H9 (cell line): ENCODE measurements around the gene ADAMTSL2. TPM values are rescaled to one million over a fixed set of nuclear protein-coding genes. Genes with fewer than 3 reads are reported as not detected.

Experiments used
- DNase-seq: peaks from one replicate; pipeline ENCODE4 v3.0.0-alpha.2; 2017
- H2AFZ ChIP-seq: one replicate; pipeline ENCODE4 v1.6.1; 2013; ENCODE audit warnings: mild to moderate bottlenecking, low read length, control low read depth, moderate library complexity
- H2AK5ac ChIP-seq: 2 replicates; pipeline ENCODE4 v1.6.1; 2013; ENCODE audit warnings: low read length, control low read depth, mixed read lengths; ENCODE audit not compliant: insufficient read length
- H2BK120ac ChIP-seq: one replicate; pipeline ENCODE4 v1.6.1; 2013; ENCODE audit warnings: low read depth, mild to moderate bottlenecking, low read length, control low read depth, inconsistent platforms; ENCODE audit not compliant: poor library complexity, severe bottlenecking
- H2BK12ac ChIP-seq: 2 replicates; pipeline ENCODE4 v1.6.1; 2013; ENCODE audit warnings: low read length, control low read depth, mixed read lengths, low read depth; ENCODE audit not compliant: insufficient read length
- H2BK15ac ChIP-seq: 2 replicates; pipeline ENCODE4 v1.6.1; 2013; ENCODE audit warnings: low read depth, low read length, control low read depth
- H2BK20ac ChIP-seq: one replicate; pipeline ENCODE4 v1.6.1; 2013; ENCODE audit warnings: low read depth, mild to moderate bottlenecking, low read length, control low read depth, inconsistent platforms; ENCODE audit not compliant: poor library complexity, severe bottlenecking
- H2BK5ac ChIP-seq: 2 replicates; pipeline ENCODE4 v1.6.1; 2013; ENCODE audit warnings: low read length, control low read depth, mixed read lengths; ENCODE audit not compliant: insufficient read length
- H3K14ac ChIP-seq: 2 replicates; pipeline ENCODE4 v1.6.1; 2013; ENCODE audit warnings: low read length, control low read depth; ENCODE audit not compliant: insufficient read depth
- H3K18ac ChIP-seq: 2 replicates; pipeline ENCODE4 v1.6.1; 2013; ENCODE audit warnings: low read depth, mild to moderate bottlenecking, mixed read lengths, low read length, control low read depth; ENCODE audit not compliant: insufficient read length
- H3K23ac ChIP-seq: 2 replicates; pipeline ENCODE4 v1.6.1; 2013; ENCODE audit warnings: low read length, control low read depth, mixed read lengths, low read depth; ENCODE audit not compliant: insufficient read length
- H3K23me2 ChIP-seq: 2 replicates; pipeline ENCODE4 v1.6.1; 2013; ENCODE audit warnings: low read depth, mild to moderate bottlenecking, mixed read lengths, low read length, control low read depth; ENCODE audit not compliant: insufficient read length, poor library complexity, severe bottlenecking
- H3K27ac ChIP-seq: 2 replicates; pipeline ENCODE4 v1.5.1; 2013; ENCODE audit warnings: low read length, control low read depth, mixed read lengths, low read depth; ENCODE audit not compliant: insufficient read length
- H3K27me3 ChIP-seq: 2 replicates; pipeline ENCODE4 v1.6.1; 2013; ENCODE audit warnings: low read length, control low read depth, inconsistent platforms; ENCODE audit not compliant: insufficient read depth
- H3K4ac ChIP-seq: 2 replicates; pipeline ENCODE4 v1.6.1; 2013; ENCODE audit warnings: low read depth, mild to moderate bottlenecking, control low read depth, inconsistent platforms, low read length, moderate library complexity
- H3K4me1 ChIP-seq: 2 replicates; pipeline ENCODE4 v1.6.1; 2013; ENCODE audit warnings: low read length, control low read depth, inconsistent platforms; ENCODE audit not compliant: insufficient read depth
- H3K4me2 ChIP-seq: 2 replicates; pipeline ENCODE4 v1.6.1; 2013; ENCODE audit warnings: low read length, control low read depth, mixed read lengths; ENCODE audit not compliant: insufficient read length, insufficient read depth
- H3K56ac ChIP-seq: 2 replicates; pipeline ENCODE4 v1.6.1; 2013; ENCODE audit warnings: low read depth, mild to moderate bottlenecking, mixed read lengths, low read length, control low read depth; ENCODE audit not compliant: insufficient read length
- H3K79me1 ChIP-seq: 2 replicates; pipeline ENCODE4 v1.6.1; 2013; ENCODE audit warnings: low read depth, mild to moderate bottlenecking, moderate library complexity, low read length, control low read depth, inconsistent platforms; ENCODE audit not compliant: insufficient read depth, poor library complexity, severe bottlenecking
- H3K79me2 ChIP-seq: 2 replicates; pipeline ENCODE4 v1.6.1; 2013; ENCODE audit warnings: low read length, control low read depth, inconsistent platforms; ENCODE audit not compliant: insufficient read depth
- H3K9ac ChIP-seq: 2 replicates; pipeline ENCODE4 v1.6.1; 2013; ENCODE audit warnings: low read length, control low read depth, mixed read lengths; ENCODE audit not compliant: insufficient read length; ENCODE audit errors: extremely low read depth
- H3K9me3 ChIP-seq: one replicate; pipeline ENCODE4 v1.6.1; 2013; ENCODE audit warnings: low read depth, low read length, inconsistent platforms; ENCODE audit not compliant: control insufficient read depth
- H3T11ph ChIP-seq: one replicate; pipeline ENCODE4 v1.6.1; 2013; ENCODE audit warnings: mild to moderate bottlenecking, low read length, control low read depth, inconsistent platforms
- H4K20me1 ChIP-seq: one replicate; pipeline ENCODE4 v1.6.1; 2013; ENCODE audit not compliant: control insufficient read depth, insufficient read length, insufficient read depth
- H4K5ac ChIP-seq: 2 replicates; pipeline ENCODE4 v1.6.1; 2013; ENCODE audit warnings: low read depth, mild to moderate bottlenecking, mixed read lengths, low read length, control low read depth; ENCODE audit not compliant: insufficient read length
- H4K8ac ChIP-seq: replicated peaks from 2 replicates; pipeline ENCODE4 v1.6.1; 2013; ENCODE audit warnings: low read length, control low read depth, mixed read lengths, low read depth; ENCODE audit not compliant: insufficient read length
- H4K91ac ChIP-seq: 2 replicates; pipeline ENCODE4 v1.6.1; 2013; ENCODE audit warnings: low read depth, mild to moderate bottlenecking, moderate library complexity, mixed read lengths, low read length, control low read depth; ENCODE audit not compliant: insufficient read length
- H3K27ac Mint-ChIP-seq, 3 experiments: 2 replicates in 2 of 3; 3 replicates in 1 of 3; pipeline ENCODE4 v1.8.0; 2020 to 2021; ENCODE audit warnings: mixed read lengths in 3 of 3, mild to moderate bottlenecking in 1 of 3, moderate library complexity in 1 of 3
- H3K27me3 Mint-ChIP-seq: 2 replicates; pipeline ENCODE4 v1.8.0; 2021; ENCODE audit warnings: low read depth, mild to moderate bottlenecking, moderate library complexity, mixed read lengths
- H3K36me3 Mint-ChIP-seq, 3 experiments: 2 replicates in 2 of 3; 3 replicates in 1 of 3; pipeline ENCODE4 v1.8.0; 2020 to 2021; ENCODE audit warnings: low read depth in 3 of 3, mixed read lengths in 3 of 3; ENCODE audit not compliant: insufficient read depth in 1 of 3
- H3K4me1 Mint-ChIP-seq, 2 experiments: 2 replicates each; pipeline ENCODE4 v1.8.0; 2020; ENCODE audit warnings: mixed read lengths in 2 of 2
- H3K4me3 Mint-ChIP-seq, 2 experiments: 2 replicates in 1 of 2; 3 replicates in 1 of 2; pipeline ENCODE4 v1.8.0; 2020 to 2021; ENCODE audit warnings: mild to moderate bottlenecking in 2 of 2, mixed read lengths in 2 of 2, moderate library complexity in 1 of 2
- H3K9me3 Mint-ChIP-seq, 2 experiments: 2 replicates in 1 of 2; 3 replicates in 1 of 2; pipeline ENCODE4 v1.8.0; 2020; ENCODE audit warnings: mild to moderate bottlenecking in 2 of 2, mixed read lengths in 2 of 2, moderate library complexity in 1 of 2
- WGBS: extraction: QIAGEN DNeasy Blood & Tissue Kit; methylation state at CpG from one replicate; pipeline ENCODE4 v1.1.7; 2013; ENCODE audit warnings: missing lambda C conversion rate, low lambda C conversion rate, mixed read lengths; ENCODE audit not compliant: insufficient read length; ENCODE audit errors: extremely low coverage; 5-methylcytosine and 5-hydroxymethylcytosine counted together
- total RNA-seq: library from RNA; stranded (reverse); gene quantifications from 2 replicates; pipeline ENCODE4 v1.2.1, GENCODE V29; 2021
- TF ChIP-seq, protein P1 (sequence below): fragments of 200-600 bp; sonication (generic); conservative IDR thresholded peaks from 3 replicates; pipeline ENCODE4 v1.8.0; 2021; ENCODE audit warnings: antibody characterized with exemption, mild to moderate bottlenecking

ADAMTSL2 gene
- total RNA-seq, 1 experiment from 2014 or later, result 0.61 TPM

DNA sequence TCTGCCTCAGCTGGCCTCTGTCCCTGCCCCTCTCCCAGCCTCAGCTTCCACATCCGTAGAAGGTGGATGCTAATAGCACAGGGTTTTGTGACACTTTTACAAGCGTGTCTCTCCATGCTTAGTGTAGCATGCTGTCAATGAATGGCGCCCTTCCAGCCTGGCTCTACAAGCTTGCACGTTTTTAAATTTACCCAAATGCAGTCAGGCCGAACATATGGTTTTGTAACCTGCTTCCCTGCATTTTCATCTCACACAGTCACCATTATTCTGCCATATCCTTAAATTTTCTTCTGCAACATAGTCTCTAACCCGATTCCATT is 45.9 kb downstream of the ADAMTSL2 start:
- H3K27me3 ChIP-seq, result no peaks in the 10 kb centered on the region
- H2BK20ac ChIP-seq, result no peak overlapping the region
- no peak for DNase-seq
- H3K14ac ChIP-seq, result no peak overlapping the region
- TF ChIP-seq, protein P1, sequence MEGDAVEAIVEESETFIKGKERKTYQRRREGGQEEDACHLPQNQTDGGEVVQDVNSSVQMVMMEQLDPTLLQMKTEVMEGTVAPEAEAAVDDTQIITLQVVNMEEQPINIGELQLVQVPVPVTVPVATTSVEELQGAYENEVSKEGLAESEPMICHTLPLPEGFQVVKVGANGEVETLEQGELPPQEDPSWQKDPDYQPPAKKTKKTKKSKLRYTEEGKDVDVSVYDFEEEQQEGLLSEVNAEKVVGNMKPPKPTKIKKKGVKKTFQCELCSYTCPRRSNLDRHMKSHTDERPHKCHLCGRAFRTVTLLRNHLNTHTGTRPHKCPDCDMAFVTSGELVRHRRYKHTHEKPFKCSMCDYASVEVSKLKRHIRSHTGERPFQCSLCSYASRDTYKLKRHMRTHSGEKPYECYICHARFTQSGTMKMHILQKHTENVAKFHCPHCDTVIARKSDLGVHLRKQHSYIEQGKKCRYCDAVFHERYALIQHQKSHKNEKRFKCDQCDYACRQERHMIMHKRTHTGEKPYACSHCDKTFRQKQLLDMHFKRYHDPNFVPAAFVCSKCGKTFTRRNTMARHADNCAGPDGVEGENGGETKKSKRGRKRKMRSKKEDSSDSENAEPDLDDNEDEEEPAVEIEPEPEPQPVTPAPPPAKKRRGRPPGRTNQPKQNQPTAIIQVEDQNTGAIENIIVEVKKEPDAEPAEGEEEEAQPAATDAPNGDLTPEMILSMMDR, result no peak
- no peaks in the 10 kb centered on the region for H3K9me3 Mint-ChIP-seq
- no peak overlapping the region for H3K18ac ChIP-seq
- H3K27me3 Mint-ChIP-seq, result peaks cover 5% of the 10 kb centered on the region
- no peak overlapping the region; a peak in 1 of 7 replicates for H3K27ac Mint-ChIP-seq
- no peaks in the 10 kb centered on the region for H3K79me2 ChIP-seq
- no peak overlapping the region for H2BK15ac ChIP-seq
- H2AFZ ChIP-seq, result no peak overlapping the region
- H3K4me1 ChIP-seq, result no peaks in the 10 kb centered on the region; the same call in 1 of the 2 replicates
- no peak overlapping the region for H3K9ac ChIP-seq
- no peak overlapping the region for H4K91ac ChIP-seq
- H3K4me2 ChIP-seq, result no peak overlapping the region
- no peaks in the 10 kb centered on the region for H3K79me1 ChIP-seq
- H4K8ac ChIP-seq, result no peak overlapping the region
- no peaks in the 10 kb centered on the region for H4K20me1 ChIP-seq
- no peak overlapping the region for H2BK120ac ChIP-seq
- no peak overlapping the region for H3K4ac ChIP-seq
- peaks cover 54 to 73% of the 10 kb centered on the region in 2 experiments for H3K4me1 Mint-ChIP-seq
- WGBS, result no CpG with 5 or more reads among the region's 6 CpGs
- H3K36me3 Mint-ChIP-seq, result no peaks in the 10 kb centered on the region
- H2AK5ac ChIP-seq, result no peak overlapping the region
- H4K5ac ChIP-seq, result no peak overlapping the region
- H3K23ac ChIP-seq, result no peak overlapping the region
- H3K23me2 ChIP-seq, result no peaks in the 10 kb centered on the region
- H3K4me3 Mint-ChIP-seq, result no peak overlapping the region
- H3T11ph ChIP-seq, result no peak overlapping the region
- no peak overlapping the region for H2BK12ac ChIP-seq
- H2BK5ac ChIP-seq, result no peak overlapping the region
- H3K9me3 ChIP-seq, result no peaks in the 10 kb centered on the region
- H3K56ac ChIP-seq, result no peak overlapping the region
- H3K27ac ChIP-seq, result no peak overlapping the region
